SK-N-SH treated with all-trans-retinoic acid at 6 μM for 48 hours (cell line): ENCODE measurements around the gene TXNDC11.

Experiments used
- ATAC-seq: fragments of 200-7000 bp; cut with Tn5 transposase; 3 replicates; pipeline ENCODE4 v1.9.1; 2020; ENCODE audit warnings: mild to moderate bottlenecking, moderate library complexity
- ARNTL ChIP-seq: fragments of 450-650 bp; formaldehyde crosslinking; IDR thresholded peaks from 2 replicates; pipeline ENCODE4 v1.5.0; 2020; ENCODE audit warnings: low read depth, mild to moderate bottlenecking, moderate library complexity, borderline replicate concordance
- BACH2 ChIP-seq: fragments of 250-450 bp; sonication (Bioruptor Pico); IDR thresholded peaks from 2 replicates; pipeline ENCODE4 v1.9.0; 2021; ENCODE audit warnings: mild to moderate bottlenecking, borderline replicate concordance
- CSDC2 ChIP-seq: fragments of 250-450 bp; sonication (Bioruptor Pico); IDR thresholded peaks from 2 replicates; pipeline ENCODE4 v1.5.0; 2020; ENCODE audit warnings: mild to moderate bottlenecking, moderate library complexity
- ESRRG ChIP-seq: fragments of 250-450 bp; sonication (Bioruptor Pico); IDR thresholded peaks from 2 replicates; pipeline ENCODE4 v1.6.1; 2021; ENCODE audit warnings: mild to moderate bottlenecking
- GLIS3 ChIP-seq: fragments of 250-450 bp; sonication (Bioruptor Pico); IDR thresholded peaks from 2 replicates; pipeline ENCODE4 v1.5.0; 2020; ENCODE audit warnings: mild to moderate bottlenecking, moderate library complexity
- ISL1 ChIP-seq: fragments of 250-450 bp; sonication (Bioruptor Pico); IDR thresholded peaks from 2 replicates; pipeline ENCODE4 v2.1.2; 2022; ENCODE audit warnings: mild to moderate bottlenecking, moderate library complexity
- OSR1 ChIP-seq: fragments of 250-450 bp; sonication (Bioruptor Pico); IDR thresholded peaks from 2 replicates; pipeline ENCODE4 v1.8.0; 2022; ENCODE audit warnings: moderate library complexity, mild to moderate bottlenecking, inconsistent platforms
- PPARA ChIP-seq: fragments of 250-450 bp; sonication (Bioruptor Pico); IDR thresholded peaks from 2 replicates; pipeline ENCODE4 v1.5.0; 2020; ENCODE audit warnings: mild to moderate bottlenecking, borderline replicate concordance
- RARB ChIP-seq: fragments of 250-450 bp; sonication (Bioruptor Pico); IDR thresholded peaks from 2 replicates; pipeline ENCODE4 v1.8.0; 2021; ENCODE audit warnings: mild to moderate bottlenecking, moderate library complexity
- SNAI2 ChIP-seq: fragments of 250-450 bp; sonication (Bioruptor Pico); IDR thresholded peaks from 2 replicates; pipeline ENCODE4 v1.5.0; 2020; ENCODE audit warnings: mild to moderate bottlenecking, moderate library complexity
- TCF4 ChIP-seq: fragments of 250-450 bp; sonication (Bioruptor Pico); IDR thresholded peaks from 2 replicates; pipeline ENCODE4 v1.8.0; 2021; ENCODE audit warnings: mild to moderate bottlenecking, moderate library complexity, borderline replicate concordance
- TOX ChIP-seq: fragments of 250-450 bp; sonication (Bioruptor Pico); IDR thresholded peaks from 2 replicates; pipeline ENCODE4 v1.8.0; 2021; ENCODE audit warnings: mild to moderate bottlenecking, moderate library complexity, borderline replicate concordance
- ZC3H10 ChIP-seq: fragments of 250-450 bp; sonication (Bioruptor Pico); IDR thresholded peaks from 2 replicates; pipeline ENCODE4 v1.5.1; 2021; ENCODE audit warnings: mild to moderate bottlenecking, moderate library complexity
- ZFP3 ChIP-seq: fragments of 250-450 bp; sonication (Bioruptor Pico); IDR thresholded peaks from 2 replicates; pipeline ENCODE4 v1.5.0; 2020; ENCODE audit warnings: mild to moderate bottlenecking, moderate library complexity
- ZFP30 ChIP-seq: fragments of 450-650 bp; formaldehyde crosslinking; IDR thresholded peaks from 2 replicates; pipeline ENCODE4 v1.5.0; 2022; ENCODE audit warnings: mild to moderate bottlenecking, moderate library complexity
- ZNF565 ChIP-seq: fragments of 450-650 bp; formaldehyde crosslinking; conservative IDR thresholded peaks from 2 replicates; pipeline ENCODE4 v1.5.0; 2020; ENCODE audit warnings: low read depth, mild to moderate bottlenecking, moderate library complexity
- ZNF70 ChIP-seq: fragments of 450-650 bp; formaldehyde crosslinking; IDR thresholded peaks from 2 replicates; pipeline ENCODE4 v1.5.0; 2020; ENCODE audit warnings: mild to moderate bottlenecking, moderate library complexity
- TF ChIP-seq, protein P1 (sequence below): fragments of 250-450 bp; sonication (Bioruptor Pico); IDR thresholded peaks from 2 replicates; pipeline ENCODE4 v1.5.1; 2021; ENCODE audit warnings: mild to moderate bottlenecking, moderate library complexity
- TF ChIP-seq, protein P2 (sequence below): fragments of 250-450 bp; sonication (Bioruptor Pico); IDR thresholded peaks from 2 replicates; pipeline ENCODE4 v1.8.0; 2021; ENCODE audit warnings: low read depth, mild to moderate bottlenecking, moderate library complexity, borderline replicate concordance
- TF ChIP-seq, protein P3 (sequence below): fragments of 250-450 bp; sonication (Bioruptor Pico); IDR thresholded peaks from 2 replicates; pipeline ENCODE4 v1.5.1; 2020; ENCODE audit warnings: low read depth, mild to moderate bottlenecking, moderate library complexity
- TF ChIP-seq, protein P4 (sequence below): fragments of 250-450 bp; sonication (Bioruptor Pico); IDR thresholded peaks from 2 replicates; pipeline ENCODE4 v1.8.0; 2020; ENCODE audit warnings: mild to moderate bottlenecking, moderate library complexity, borderline replicate concordance
- TF ChIP-seq, protein P5 (sequence below): fragments of 250-450 bp; sonication (Bioruptor Pico); IDR thresholded peaks from 2 replicates; pipeline ENCODE4 v1.5.0; 2020; ENCODE audit warnings: mild to moderate bottlenecking, moderate library complexity

Gene TXNDC11

DNA sequence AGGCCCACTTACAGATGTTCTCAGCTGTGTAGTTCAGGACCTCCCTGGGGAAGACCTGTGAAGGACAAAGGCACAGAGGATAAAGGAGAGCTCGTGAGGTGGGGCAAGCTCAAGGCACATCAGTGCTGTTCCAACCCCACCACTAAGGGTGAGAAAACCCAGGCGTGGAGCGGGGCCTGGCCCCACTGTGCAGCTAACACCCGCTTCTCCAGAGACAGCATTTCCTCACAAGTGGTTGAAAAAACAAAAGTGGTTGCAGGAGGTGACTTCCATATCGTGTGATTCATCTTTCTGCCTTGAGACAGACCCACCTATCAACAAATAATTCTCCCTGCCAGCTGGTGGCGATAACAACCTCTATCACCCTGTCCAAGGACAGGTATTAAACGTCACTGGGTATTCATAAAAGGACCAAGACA is 44.4 kb downstream of the TXNDC11 start:
- ATAC-seq: peak; percentile 39; the same call in 1 of the 3 replicates
- TF ChIP-seq TOX (CRISPR knock-in tag) (no peak), OSR1 (CRISPR knock-in tag) (no peak), CSDC2 (CRISPR knock-in tag) (no peak), ZC3H10 (CRISPR knock-in tag) (no peak), BACH2 (CRISPR knock-in tag) (no peak), ARNTL (CRISPR knock-in tag) (no peak), RARB (CRISPR knock-in tag) (no peak), SNAI2 (CRISPR knock-in tag) (no peak), PPARA (CRISPR knock-in tag) (no peak), ZNF70 (no peak), GLIS3 (CRISPR knock-in tag) (no peak), TCF4 (CRISPR knock-in tag) (no peak), ZNF565 (CRISPR knock-in tag) (no peak), ZFP30 (CRISPR knock-in tag) (no peak), ESRRG (CRISPR knock-in tag) (no peak), ISL1 (CRISPR knock-in tag) (no peak)
- TF ChIP-seq, protein P1, sequence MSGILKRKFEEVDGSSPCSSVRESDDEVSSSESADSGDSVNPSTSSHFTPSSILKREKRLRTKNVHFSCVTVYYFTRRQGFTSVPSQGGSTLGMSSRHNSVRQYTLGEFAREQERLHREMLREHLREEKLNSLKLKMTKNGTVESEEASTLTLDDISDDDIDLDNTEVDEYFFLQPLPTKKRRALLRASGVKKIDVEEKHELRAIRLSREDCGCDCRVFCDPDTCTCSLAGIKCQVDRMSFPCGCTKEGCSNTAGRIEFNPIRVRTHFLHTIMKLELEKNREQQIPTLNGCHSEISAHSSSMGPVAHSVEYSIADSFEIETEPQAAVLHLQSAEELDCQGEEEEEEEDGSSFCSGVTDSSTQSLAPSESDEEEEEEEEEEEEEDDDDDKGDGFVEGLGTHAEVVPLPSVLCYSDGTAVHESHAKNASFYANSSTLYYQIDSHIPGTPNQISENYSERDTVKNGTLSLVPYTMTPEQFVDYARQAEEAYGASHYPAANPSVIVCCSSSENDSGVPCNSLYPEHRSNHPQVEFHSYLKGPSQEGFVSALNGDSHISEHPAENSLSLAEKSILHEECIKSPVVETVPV (CRISPR knock-in tag): no peak
- TF ChIP-seq, protein P2, sequence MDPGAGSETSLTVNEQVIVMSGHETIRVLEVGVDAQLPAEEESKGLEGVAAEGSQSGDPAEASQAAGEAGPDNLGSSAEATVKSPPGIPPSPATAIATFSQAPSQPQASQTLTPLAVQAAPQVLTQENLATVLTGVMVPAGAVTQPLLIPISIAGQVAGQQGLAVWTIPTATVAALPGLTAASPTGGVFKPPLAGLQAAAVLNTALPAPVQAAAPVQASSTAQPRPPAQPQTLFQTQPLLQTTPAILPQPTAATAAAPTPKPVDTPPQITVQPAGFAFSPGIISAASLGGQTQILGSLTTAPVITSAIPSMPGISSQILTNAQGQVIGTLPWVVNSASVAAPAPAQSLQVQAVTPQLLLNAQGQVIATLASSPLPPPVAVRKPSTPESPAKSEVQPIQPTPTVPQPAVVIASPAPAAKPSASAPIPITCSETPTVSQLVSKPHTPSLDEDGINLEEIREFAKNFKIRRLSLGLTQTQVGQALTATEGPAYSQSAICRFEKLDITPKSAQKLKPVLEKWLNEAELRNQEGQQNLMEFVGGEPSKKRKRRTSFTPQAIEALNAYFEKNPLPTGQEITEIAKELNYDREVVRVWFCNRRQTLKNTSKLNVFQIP: no peak
- TF ChIP-seq, protein P3, sequence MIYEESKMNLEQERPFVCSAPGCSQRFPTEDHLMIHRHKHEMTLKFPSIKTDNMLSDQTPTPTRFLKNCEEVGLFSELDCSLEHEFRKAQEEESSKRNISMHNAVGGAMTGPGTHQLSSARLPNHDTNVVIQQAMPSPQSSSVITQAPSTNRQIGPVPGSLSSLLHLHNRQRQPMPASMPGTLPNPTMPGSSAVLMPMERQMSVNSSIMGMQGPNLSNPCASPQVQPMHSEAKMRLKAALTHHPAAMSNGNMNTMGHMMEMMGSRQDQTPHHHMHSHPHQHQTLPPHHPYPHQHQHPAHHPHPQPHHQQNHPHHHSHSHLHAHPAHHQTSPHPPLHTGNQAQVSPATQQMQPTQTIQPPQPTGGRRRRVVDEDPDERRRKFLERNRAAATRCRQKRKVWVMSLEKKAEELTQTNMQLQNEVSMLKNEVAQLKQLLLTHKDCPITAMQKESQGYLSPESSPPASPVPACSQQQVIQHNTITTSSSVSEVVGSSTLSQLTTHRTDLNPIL (CRISPR knock-in tag): no peak

DNA sequence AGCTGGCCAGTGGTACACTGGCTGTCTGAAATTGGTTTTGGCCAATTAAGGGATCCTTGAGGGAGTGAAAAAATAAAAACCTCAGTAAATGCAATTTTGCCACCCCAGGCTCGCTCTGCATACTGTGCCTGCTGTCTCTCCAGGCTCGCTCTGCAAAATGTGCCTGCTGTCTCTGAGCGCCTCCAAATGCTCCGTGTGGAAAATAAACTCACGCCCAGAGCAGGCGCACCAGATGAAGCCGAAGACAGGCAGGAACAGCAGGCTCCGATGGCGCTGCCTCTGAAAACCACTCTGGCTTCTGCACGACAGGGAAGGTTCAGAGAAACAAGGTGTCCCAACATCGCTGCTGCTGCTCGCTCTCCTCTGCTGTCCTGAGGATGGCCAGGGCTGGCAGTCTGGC is 45.3 kb downstream of the TXNDC11 start:
- TF ChIP-seq ZNF565 (CRISPR knock-in tag): no peak
- TF ChIP-seq ZFP3 (CRISPR knock-in tag): no peak
- TF ChIP-seq PPARA (CRISPR knock-in tag): no peak
- TF ChIP-seq TOX (CRISPR knock-in tag): no peak
- TF ChIP-seq, protein P4, sequence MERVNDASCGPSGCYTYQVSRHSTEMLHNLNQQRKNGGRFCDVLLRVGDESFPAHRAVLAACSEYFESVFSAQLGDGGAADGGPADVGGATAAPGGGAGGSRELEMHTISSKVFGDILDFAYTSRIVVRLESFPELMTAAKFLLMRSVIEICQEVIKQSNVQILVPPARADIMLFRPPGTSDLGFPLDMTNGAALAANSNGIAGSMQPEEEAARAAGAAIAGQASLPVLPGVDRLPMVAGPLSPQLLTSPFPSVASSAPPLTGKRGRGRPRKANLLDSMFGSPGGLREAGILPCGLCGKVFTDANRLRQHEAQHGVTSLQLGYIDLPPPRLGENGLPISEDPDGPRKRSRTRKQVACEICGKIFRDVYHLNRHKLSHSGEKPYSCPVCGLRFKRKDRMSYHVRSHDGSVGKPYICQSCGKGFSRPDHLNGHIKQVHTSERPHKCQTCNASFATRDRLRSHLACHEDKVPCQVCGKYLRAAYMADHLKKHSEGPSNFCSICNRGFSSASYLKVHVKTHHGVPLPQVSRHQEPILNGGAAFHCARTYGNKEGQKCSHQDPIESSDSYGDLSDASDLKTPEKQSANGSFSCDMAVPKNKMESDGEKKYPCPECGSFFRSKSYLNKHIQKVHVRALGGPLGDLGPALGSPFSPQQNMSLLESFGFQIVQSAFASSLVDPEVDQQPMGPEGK: no peak
- no peak for TF ChIP-seq ZFP30 (CRISPR knock-in tag)
- TF ChIP-seq, protein P2: no peak
- TF ChIP-seq ZC3H10 (CRISPR knock-in tag): no peak
- TF ChIP-seq, protein P5, sequence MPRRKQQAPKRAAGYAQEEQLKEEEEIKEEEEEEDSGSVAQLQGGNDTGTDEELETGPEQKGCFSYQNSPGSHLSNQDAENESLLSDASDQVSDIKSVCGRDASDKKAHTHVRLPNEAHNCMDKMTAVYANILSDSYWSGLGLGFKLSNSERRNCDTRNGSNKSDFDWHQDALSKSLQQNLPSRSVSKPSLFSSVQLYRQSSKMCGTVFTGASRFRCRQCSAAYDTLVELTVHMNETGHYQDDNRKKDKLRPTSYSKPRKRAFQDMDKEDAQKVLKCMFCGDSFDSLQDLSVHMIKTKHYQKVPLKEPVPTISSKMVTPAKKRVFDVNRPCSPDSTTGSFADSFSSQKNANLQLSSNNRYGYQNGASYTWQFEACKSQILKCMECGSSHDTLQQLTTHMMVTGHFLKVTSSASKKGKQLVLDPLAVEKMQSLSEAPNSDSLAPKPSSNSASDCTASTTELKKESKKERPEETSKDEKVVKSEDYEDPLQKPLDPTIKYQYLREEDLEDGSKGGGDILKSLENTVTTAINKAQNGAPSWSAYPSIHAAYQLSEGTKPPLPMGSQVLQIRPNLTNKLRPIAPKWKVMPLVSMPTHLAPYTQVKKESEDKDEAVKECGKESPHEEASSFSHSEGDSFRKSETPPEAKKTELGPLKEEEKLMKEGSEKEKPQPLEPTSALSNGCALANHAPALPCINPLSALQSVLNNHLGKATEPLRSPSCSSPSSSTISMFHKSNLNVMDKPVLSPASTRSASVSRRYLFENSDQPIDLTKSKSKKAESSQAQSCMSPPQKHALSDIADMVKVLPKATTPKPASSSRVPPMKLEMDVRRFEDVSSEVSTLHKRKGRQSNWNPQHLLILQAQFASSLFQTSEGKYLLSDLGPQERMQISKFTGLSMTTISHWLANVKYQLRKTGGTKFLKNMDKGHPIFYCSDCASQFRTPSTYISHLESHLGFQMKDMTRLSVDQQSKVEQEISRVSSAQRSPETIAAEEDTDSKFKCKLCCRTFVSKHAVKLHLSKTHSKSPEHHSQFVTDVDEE (CRISPR knock-in tag): no peak
- no peak for ATAC-seq
